GM18907 (cell line): Measurements from ENCODE around the gene SHANK2.

ENCODE experiments used
- ATAC-seq: cut with Tn5 transposase; IDR thresholded peaks from one replicate; pipeline ENCODE4 v1.9.1; 2021; ENCODE audit warnings: mild to moderate bottlenecking, moderate library complexity; ENCODE audit not compliant: unreplicated experiment

The SHANK2 gene

GRCh38 chr11:71252269-71252769 is at the start of gene SHANK2:
Gene SHANK2, minus strand, starts transcription at chr11:71252577. Its CDS starts 105,251 bp downstream, at chr11:71147326.
- peak; percentile 27 for ATAC-seq

- no peak for ATAC-seq
Observed at GRCh38 chr11:71301858-71302533, 49.6 kb upstream of the SHANK2 start.

GRCh38 chr11:71301046-71301857 is 48.9 kb upstream of the SHANK2 start:
- ATAC-seq: no peak

- ATAC-seq: no peak
Observed at GRCh38 chr11:71300187-71300586, 47.8 kb upstream of the SHANK2 start.

GRCh38 chr11:71298761-71299181 is 46.4 kb upstream of the SHANK2 start:
- ATAC-seq: no peak

- no peak for ATAC-seq
Observed at GRCh38 chr11:71298016-71298550, 45.7 kb upstream of the SHANK2 start.

GRCh38 chr11:71294846-71295600 is 42.6 kb upstream of the SHANK2 start:
- ATAC-seq: no peak

GRCh38 chr11:71293961-71294782 is 41.8 kb upstream of the SHANK2 start:
- ATAC-seq: no peak

- ATAC-seq: no peak
Observed at GRCh38 chr11:71286701-71287643, 34.6 kb upstream of the SHANK2 start.

- ATAC-seq: no peak
Observed at GRCh38 chr11:71285111-71285510, 32.7 kb upstream of the SHANK2 start.

- no peak for ATAC-seq
Observed at GRCh38 chr11:71284525-71285092, 32.2 kb upstream of the SHANK2 start.

GRCh38 chr11:71283971-71284441 is 31.6 kb upstream of the SHANK2 start:
- ATAC-seq: no peak

- no peak for ATAC-seq
Observed at GRCh38 chr11:71282581-71283351, 30.4 kb upstream of the SHANK2 start.

GRCh38 chr11:71281831-71282230 is 29.5 kb upstream of the SHANK2 start:
- no peak for ATAC-seq

- no peak for ATAC-seq
Observed at GRCh38 chr11:71281204-71281603, 28.8 kb upstream of the SHANK2 start.

GRCh38 chr11:71279916-71280645 is 27.7 kb upstream of the SHANK2 start:
- no peak for ATAC-seq

GRCh38 chr11:71272161-71272560 is 19.8 kb upstream of the SHANK2 start:
- ATAC-seq: no peak
